Immature natural killer cell (primary cell): ENCODE measurements around the gene EIF4G3. TPM values are rescaled to one million over a fixed set of nuclear protein-coding genes. Genes with fewer than 3 reads are reported as not detected.

Source experiments
- DNase-seq, 3 donors: peaks; one replicate each; pipeline ENCODE4 v3.0.0; 2022; ENCODE audit warnings: mixed read lengths in 1 of 3
- H3K27ac Mint-ChIP-seq, 6 donors: one replicate each; pipeline ENCODE4 v1.8.0; 2020; ENCODE audit warnings: mixed read lengths in 6 of 6, mild to moderate bottlenecking in 5 of 6, inconsistent platforms in 4 of 6, moderate library complexity in 3 of 6
- H3K27me3 Mint-ChIP-seq, 3 donors: one replicate each; pipeline ENCODE4 v1.8.0; 2020 to 2021; ENCODE audit warnings: low read depth in 3 of 3, mild to moderate bottlenecking in 3 of 3, mixed read lengths in 3 of 3, moderate library complexity in 3 of 3, inconsistent platforms in 1 of 3
- H3K36me3 Mint-ChIP-seq, 3 donors: one replicate each; pipeline ENCODE4 v1.8.0; 2020; ENCODE audit warnings: mixed read lengths in 3 of 3, inconsistent platforms in 2 of 3, mild to moderate bottlenecking in 2 of 3
- H3K4me1 Mint-ChIP-seq, 2 donors: one replicate each; pipeline ENCODE4 v1.8.0; 2020; ENCODE audit warnings: inconsistent platforms in 2 of 2, mild to moderate bottlenecking in 2 of 2, mixed read lengths in 2 of 2, moderate library complexity in 1 of 2
- H3K4me3 Mint-ChIP-seq, 5 donors: one replicate each; pipeline ENCODE4 v1.8.0; 2020; ENCODE audit warnings: mild to moderate bottlenecking in 5 of 5, mixed read lengths in 5 of 5, inconsistent platforms in 3 of 5, moderate library complexity in 3 of 5
- H3K9me3 Mint-ChIP-seq, 6 donors: one replicate each; pipeline ENCODE4 v1.8.0; 2020; ENCODE audit warnings: mild to moderate bottlenecking in 6 of 6, mixed read lengths in 6 of 6, inconsistent platforms in 4 of 6, moderate library complexity in 3 of 6
- polyA plus RNA-seq, 3 donors: library from polyadenylated mRNA; unstranded; fragments of 300-500 nt; fragmentation: Illumina TruSeq; gene quantifications; one replicate each; pipeline ENCODE4 v1.2.3, GENCODE V29; 2021

EIF4G3 gene
- polyA plus RNA-seq, 3 donors from 2014 or later = 7.4 to 21.6 (median 17.9) TPM

- Mint-ChIP-seq H3K36me3 (peaks cover 4 to 19% (median 11%) of the 10 kb centered on the region in 3 donors), H3K27ac (peak overlapping the region in 2 of 6 donors; percentile 9 to 47), H3K27me3 (no peaks in the 10 kb centered on the region), H3K9me3 (no peaks in the 10 kb centered on the region), H3K4me1 (peaks cover 17 to 48% of the 10 kb centered on the region in 2 donors), H3K4me3 (no peak overlapping the region)
- DNase-seq = no peak
Measured at GRCh38 chr1:21089731-21090130, 87.0 kb downstream of the EIF4G3 start.

DNA sequence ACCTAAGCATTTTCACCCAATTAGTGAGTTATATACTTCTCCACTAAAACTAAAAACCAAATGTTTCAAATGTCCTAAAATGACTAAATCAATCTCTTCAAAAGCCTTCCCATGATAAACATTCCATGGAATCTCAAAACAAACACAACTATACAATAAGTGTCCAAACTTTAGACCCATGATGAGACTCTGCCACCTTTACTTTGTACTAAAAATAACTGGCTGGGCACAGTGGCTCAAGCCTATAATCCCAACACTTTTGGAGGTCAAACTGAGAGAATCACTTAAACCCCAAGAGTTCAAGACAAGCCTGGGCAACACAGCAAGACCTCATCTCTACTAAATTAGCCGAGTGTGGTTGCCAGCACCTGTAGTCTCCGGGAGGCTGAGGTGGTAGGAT, 87.4 kb downstream of the EIF4G3 start:
- Mint-ChIP-seq H3K4me1 (peaks cover 20 to 51% of the 10 kb centered on the region in 2 donors), H3K36me3 (peaks cover 4 to 24% (median 10%) of the 10 kb centered on the region in 3 donors), H3K27ac (peak overlapping the region in 2 of 6 donors; percentile 9 to 47)

GRCh38 chr1:21084111-21084810, 92.4 kb downstream of the EIF4G3 start:
- H3K27ac Mint-ChIP-seq = peak overlapping the region; percentile 9 to 72 (median 50)
- no peak for DNase-seq
- peaks cover 14 to 40% of the 10 kb centered on the region in 2 donors for H3K4me1 Mint-ChIP-seq
- H3K9me3 Mint-ChIP-seq = no peaks in the 10 kb centered on the region
- H3K36me3 Mint-ChIP-seq = peaks cover 4 to 24% (median 4%) of the 10 kb centered on the region in 3 donors
- peak overlapping the region in 1 of 5 donors; percentile 3 for H3K4me3 Mint-ChIP-seq
- no peaks in the 10 kb centered on the region for H3K27me3 Mint-ChIP-seq

More for the DNA sequence above, 87.4 kb downstream of the EIF4G3 start:
- Mint-ChIP-seq H3K9me3 (no peaks in the 10 kb centered on the region), H3K4me3 (no peak overlapping the region), H3K27me3 (no peaks in the 10 kb centered on the region)
- DNase-seq = no peak

DNA sequence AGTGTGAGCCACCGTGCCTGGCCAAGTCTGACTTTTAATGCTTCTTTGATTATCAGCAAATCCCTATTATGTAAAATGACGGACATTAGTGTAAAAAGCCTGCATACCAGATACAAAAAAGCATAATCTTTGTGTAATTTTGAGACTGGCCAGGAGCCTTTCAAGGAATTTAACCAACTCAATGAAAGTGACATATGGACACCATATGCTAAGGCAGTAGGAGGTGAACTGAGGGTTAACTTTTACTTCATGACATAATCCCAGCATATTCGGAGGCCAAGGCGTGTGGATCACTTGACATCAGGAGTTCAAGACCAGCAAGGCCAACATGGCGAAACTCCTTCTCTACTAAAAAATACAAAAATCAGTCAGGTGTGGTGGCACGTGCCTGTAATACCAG, 94.6 kb downstream of the EIF4G3 start:
- peaks cover 13 to 46% of the 10 kb centered on the region in 2 donors for H3K4me1 Mint-ChIP-seq
- peaks cover 4 to 20% (median 4%) of the 10 kb centered on the region in 3 donors for H3K36me3 Mint-ChIP-seq
- H3K9me3 Mint-ChIP-seq = no peaks in the 10 kb centered on the region
- no peaks in the 10 kb centered on the region for H3K27me3 Mint-ChIP-seq
- no peak overlapping the region for H3K4me3 Mint-ChIP-seq
- DNase-seq = no peak
- peak overlapping the region in 4 of 6 donors; percentile 23 to 51 (median 48) for H3K27ac Mint-ChIP-seq

DNA sequence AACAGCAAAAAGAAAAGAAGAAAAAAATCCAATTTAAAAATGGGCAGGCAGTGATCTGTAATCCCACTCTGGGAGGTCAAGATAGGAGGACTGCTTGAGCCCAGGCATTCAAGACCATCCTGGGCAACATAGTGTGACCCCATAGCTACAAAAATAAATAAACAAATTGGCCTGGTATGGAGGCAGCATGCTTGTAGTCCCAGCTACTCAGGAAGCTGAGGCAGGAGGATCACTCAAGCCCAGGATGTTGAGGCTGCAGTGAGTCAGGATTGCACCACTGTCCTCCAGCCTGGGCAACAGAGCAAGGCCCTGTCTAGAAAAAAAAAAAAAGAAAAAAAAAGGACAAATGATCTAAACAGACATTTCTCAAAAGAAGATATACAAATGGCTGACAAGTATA, 99.6 kb downstream of the EIF4G3 start:
- peak overlapping the region in 4 of 6 donors; percentile 9 to 77 (median 19) for H3K27ac Mint-ChIP-seq
- H3K27me3 Mint-ChIP-seq = no peaks in the 10 kb centered on the region
- no peaks in the 10 kb centered on the region for H3K9me3 Mint-ChIP-seq
- DNase-seq = no peak
- peaks cover 9 to 34% of the 10 kb centered on the region in 2 donors for H3K4me1 Mint-ChIP-seq
- no peak overlapping the region for H3K4me3 Mint-ChIP-seq
- H3K36me3 Mint-ChIP-seq = peaks cover 0 to 7% (median 3%) of the 10 kb centered on the region in 3 donors

DNA sequence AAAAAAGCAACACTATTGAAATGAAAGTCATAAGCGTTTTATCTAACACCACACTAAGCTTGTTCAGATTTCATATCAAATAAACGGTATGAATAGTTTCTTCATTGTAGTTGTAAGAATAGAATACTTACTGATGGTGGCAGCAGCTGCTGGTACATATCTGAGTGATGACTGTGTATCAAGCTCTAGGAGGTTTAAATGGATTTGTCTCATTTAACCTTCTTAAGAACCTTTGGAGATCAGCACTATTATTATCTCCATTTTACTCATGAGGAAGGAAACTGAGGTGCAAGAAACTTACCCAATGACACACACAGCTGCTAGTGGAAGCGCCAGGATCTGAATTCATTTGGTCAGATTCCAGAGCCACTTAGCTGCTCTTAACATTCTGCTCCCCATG, 104.0 kb downstream of the EIF4G3 start:
- no peaks in the 10 kb centered on the region for H3K9me3 Mint-ChIP-seq
- H3K36me3 Mint-ChIP-seq = peaks cover 0 to 7% (median 3%) of the 10 kb centered on the region in 3 donors
- no peaks in the 10 kb centered on the region for H3K27me3 Mint-ChIP-seq
- peaks cover 9 to 21% of the 10 kb centered on the region in 2 donors for H3K4me1 Mint-ChIP-seq
- DNase-seq = no peak
- no peak overlapping the region for H3K27ac Mint-ChIP-seq
- H3K4me3 Mint-ChIP-seq = no peak overlapping the region

DNA sequence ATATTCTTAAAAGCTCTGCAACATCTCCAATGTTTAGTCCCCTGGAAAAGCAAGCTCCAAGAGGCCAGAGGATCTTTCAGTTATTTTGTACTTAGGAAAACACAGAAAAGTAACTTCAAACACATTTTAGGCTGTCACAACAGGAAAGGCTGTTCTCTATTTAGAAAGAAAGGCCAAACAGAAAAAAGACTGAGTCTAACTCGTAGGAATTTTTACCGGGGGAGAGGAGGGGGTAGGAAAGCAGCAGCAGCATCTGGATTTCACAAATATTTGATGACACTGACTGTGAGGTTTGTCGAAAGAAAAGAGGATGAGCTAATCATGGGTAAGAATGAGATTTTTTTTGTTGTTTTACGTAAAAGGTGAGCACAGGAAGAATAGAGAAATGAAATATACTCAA, 107.1 kb downstream of the EIF4G3 start:
- Mint-ChIP-seq H3K9me3 (no peaks in the 10 kb centered on the region), H3K27ac (peak overlapping the region in 1 of 6 donors; percentile 24), H3K4me1 (peaks cover 0 to 12% of the 10 kb centered on the region in 2 donors), H3K27me3 (peaks cover 0 to 1% (median 0%) of the 10 kb centered on the region in 3 donors), H3K36me3 (peaks cover 0 to 7% (median 0%) of the 10 kb centered on the region in 3 donors), H3K4me3 (no peak overlapping the region)
- DNase-seq = no peak

DNA sequence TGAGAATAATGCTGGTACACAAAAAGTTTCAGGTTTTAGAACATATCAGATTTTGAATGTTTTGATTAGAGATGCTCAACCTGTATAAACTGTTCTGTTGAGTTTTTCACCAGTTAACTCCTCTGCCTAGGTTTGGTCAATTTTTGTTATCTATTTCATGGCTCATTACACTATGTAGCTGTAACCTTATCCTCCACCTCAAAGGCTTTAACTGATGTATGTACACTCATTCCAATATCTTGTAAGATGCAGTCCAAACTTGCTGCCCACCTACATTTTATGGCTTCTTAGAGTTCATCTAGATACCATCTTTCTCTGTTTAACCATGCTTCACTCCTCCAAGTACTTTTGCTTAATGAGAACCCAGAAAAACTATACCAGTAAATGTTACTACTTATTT, 107.8 kb downstream of the EIF4G3 start:
- peaks cover 0 to 1% (median 0%) of the 10 kb centered on the region in 3 donors for H3K27me3 Mint-ChIP-seq
- H3K9me3 Mint-ChIP-seq = no peaks in the 10 kb centered on the region
- H3K4me1 Mint-ChIP-seq = peaks cover 0 to 18% of the 10 kb centered on the region in 2 donors
- DNase-seq = no peak
- peaks cover 0 to 7% (median 0%) of the 10 kb centered on the region in 3 donors for H3K36me3 Mint-ChIP-seq
- no peak overlapping the region for H3K4me3 Mint-ChIP-seq
- no peak overlapping the region for H3K27ac Mint-ChIP-seq

DNA sequence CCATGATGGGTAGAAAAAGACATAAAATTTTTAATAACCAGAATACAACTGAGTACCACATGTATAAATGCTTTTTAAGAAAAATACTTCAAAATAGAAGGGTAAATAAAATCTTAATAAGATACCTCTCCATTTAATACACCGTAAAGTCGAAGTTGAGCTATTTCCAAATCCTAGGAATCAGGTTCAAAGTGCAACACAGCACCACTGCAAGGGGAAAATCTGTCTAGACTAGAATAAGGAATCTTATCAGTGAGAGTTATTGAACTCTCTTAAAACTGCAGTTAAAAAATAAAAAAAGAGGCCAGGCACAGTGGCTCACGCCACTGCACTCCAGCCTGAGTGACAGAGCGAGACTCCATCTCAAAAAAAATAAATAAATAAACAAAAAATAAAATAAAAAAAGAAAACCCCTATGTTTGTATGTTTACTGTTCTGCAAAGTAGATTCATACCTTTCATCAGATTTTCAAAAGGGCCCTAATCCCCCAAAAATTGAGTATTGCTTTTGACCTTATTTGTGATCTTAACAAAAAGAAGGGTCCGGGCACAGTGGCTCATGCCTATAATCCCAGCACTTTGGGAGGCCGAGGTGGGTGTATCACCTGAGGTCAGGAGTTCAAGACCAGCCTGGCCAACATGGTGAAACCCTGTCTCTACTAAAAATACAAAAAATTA, 109.0 kb downstream of the EIF4G3 start:
- H3K9me3 Mint-ChIP-seq = no peaks in the 10 kb centered on the region
- H3K27me3 Mint-ChIP-seq = peaks cover 0 to 1% (median 0%) of the 10 kb centered on the region in 3 donors
- peaks cover 0 to 3% (median 0%) of the 10 kb centered on the region in 3 donors for H3K36me3 Mint-ChIP-seq
- H3K4me1 Mint-ChIP-seq = peaks cover 0 to 26% of the 10 kb centered on the region in 2 donors
- no peak overlapping the region for H3K4me3 Mint-ChIP-seq
- H3K27ac Mint-ChIP-seq = no peak overlapping the region
- DNase-seq = no peak

DNA sequence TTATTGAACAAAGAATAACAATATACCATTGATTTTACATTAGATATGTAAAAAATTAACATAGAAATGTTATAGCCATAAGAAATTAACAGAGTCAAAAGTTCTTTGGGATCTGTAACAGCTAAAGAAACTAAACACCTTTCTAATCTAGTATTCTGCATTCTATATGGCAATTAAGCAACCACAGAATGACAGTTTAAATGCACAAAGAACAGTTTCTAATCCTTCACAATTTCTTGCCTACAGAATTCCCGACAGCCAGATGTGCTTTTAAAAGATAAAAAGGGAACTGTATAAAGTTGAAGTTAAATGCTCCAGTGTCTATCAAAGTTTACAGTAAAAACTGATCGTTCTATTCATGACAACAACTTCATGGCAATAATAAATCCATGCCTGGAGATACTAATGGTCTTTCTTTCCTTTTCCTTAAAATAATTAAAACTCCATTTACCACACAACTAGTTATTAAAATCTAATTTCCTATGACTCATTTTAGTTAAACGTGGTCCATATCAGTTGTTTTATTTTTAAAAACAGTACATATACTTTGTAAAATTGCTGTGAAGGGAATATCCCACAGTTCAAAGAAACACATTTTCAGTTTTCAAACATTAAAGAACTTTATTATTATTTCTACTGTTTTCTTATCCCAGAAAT, 110.2 kb downstream of the EIF4G3 start:
- Mint-ChIP-seq H3K27ac (no peak overlapping the region), H3K27me3 (peaks cover 0 to 1% (median 0%) of the 10 kb centered on the region in 3 donors), H3K36me3 (peaks cover 0 to 3% (median 0%) of the 10 kb centered on the region in 3 donors), H3K4me1 (peaks cover 0 to 26% of the 10 kb centered on the region in 2 donors), H3K4me3 (no peak overlapping the region), H3K9me3 (no peaks in the 10 kb centered on the region)
- DNase-seq = no peak

GRCh38 chr1:21065851-21066250, 110.8 kb downstream of the EIF4G3 start:
- H3K27me3 Mint-ChIP-seq = peaks cover 0 to 1% (median 0%) of the 10 kb centered on the region in 3 donors
- H3K9me3 Mint-ChIP-seq = no peaks in the 10 kb centered on the region
- peaks cover 0 to 31% of the 10 kb centered on the region in 2 donors for H3K4me1 Mint-ChIP-seq
- H3K36me3 Mint-ChIP-seq = no peaks in the 10 kb centered on the region
- H3K4me3 Mint-ChIP-seq = no peak overlapping the region
- H3K27ac Mint-ChIP-seq = no peak overlapping the region
- no peak for DNase-seq

GRCh38 chr1:21064057-21064456, 112.6 kb downstream of the EIF4G3 start:
- DNase-seq = no peak
- Mint-ChIP-seq H3K4me1 (peaks cover 0 to 37% of the 10 kb centered on the region in 2 donors), H3K27me3 (peaks cover 0 to 1% (median 0%) of the 10 kb centered on the region in 3 donors), H3K4me3 (no peak overlapping the region), H3K27ac (no peak overlapping the region), H3K36me3 (peaks cover 0 to 3% (median 0%) of the 10 kb centered on the region in 3 donors), H3K9me3 (no peaks in the 10 kb centered on the region)

GRCh38 chr1:21060523-21060922, 116.2 kb downstream of the EIF4G3 start:
- peaks cover 0 to 3% (median 0%) of the 10 kb centered on the region in 3 donors for H3K36me3 Mint-ChIP-seq
- H3K4me1 Mint-ChIP-seq = peaks cover 0 to 41% of the 10 kb centered on the region in 2 donors
- no peaks in the 10 kb centered on the region for H3K9me3 Mint-ChIP-seq
- H3K27ac Mint-ChIP-seq = peak overlapping the region in 2 of 6 donors; percentile 13 to 44
- H3K4me3 Mint-ChIP-seq = no peak overlapping the region
- DNase-seq = no peak
- no peaks in the 10 kb centered on the region for H3K27me3 Mint-ChIP-seq
